HG03135 (cell line): ENCODE results near the gene TPBGL.

Experiments used
- ATAC-seq: cut with Tn5 transposase; IDR thresholded peaks from one replicate; pipeline ENCODE4 v1.9.1; 2021; ENCODE audit warnings: mild to moderate bottlenecking, moderate library complexity; ENCODE audit not compliant: unreplicated experiment

The TPBGL gene

DNA sequence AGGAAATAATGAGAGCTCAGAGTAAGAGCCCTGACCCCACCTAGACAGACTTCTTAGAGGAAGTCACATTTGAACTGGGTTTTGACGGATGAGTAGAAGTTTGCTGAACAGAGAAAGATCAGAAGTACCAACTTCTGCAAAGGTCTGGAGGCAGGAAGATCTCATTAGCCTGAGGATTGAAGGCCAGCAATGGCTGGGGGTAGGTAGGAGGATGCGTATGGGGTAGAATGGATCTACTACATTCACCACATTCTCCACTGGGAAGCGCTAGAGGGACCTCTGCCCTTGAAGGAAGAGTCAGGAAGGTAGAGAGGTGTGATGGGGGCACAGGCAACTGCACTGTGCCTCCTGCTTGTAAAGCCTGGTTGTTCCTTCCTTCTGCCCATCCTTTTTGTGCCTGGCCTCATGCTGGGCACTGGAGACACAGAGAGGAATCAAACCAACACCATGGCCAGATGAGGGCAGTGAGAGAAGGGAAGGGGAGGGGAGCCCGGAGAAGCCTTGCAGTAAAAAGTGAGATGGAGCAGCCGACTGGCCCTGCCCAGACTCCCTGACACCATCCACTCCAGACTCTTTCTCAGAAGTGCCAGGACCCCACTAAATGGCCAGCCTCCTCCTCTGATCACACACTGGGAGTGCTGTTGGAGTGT is 4.9 kb downstream of the TPBGL start:
- no peak for ATAC-seq

DNA sequence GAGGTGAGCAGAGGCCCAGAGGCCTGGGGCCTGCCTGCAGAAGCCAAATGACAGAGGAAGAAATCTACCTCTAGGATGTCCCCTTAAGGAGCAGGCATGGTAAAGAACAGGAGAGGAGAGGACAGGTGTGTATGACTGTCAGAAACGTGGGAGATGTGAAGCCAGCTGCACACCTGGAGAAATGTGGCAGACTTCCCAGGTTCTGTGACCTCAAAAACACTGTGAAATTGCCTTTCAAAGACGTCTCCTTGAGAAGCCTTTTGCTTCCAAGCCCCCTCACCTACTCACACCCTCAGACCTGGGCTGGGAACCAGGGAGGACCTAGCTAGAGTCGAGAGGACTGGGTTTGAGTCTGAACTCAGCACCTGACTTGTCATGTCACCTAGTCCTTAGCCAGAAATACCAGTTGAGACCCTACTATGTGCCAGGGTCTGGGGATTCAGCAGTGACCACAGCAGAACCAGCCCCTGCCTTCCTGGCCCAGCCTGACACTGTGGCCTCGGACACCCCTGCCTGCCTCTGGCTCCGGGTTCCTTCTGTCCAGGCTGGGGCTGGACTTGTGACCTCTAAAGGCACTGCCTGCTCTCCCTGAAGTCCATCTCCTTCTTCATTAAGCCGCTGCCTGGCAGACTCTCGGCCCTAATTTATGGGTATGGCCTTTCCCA is 5.6 kb downstream of the TPBGL start:
- no peak for ATAC-seq

DNA sequence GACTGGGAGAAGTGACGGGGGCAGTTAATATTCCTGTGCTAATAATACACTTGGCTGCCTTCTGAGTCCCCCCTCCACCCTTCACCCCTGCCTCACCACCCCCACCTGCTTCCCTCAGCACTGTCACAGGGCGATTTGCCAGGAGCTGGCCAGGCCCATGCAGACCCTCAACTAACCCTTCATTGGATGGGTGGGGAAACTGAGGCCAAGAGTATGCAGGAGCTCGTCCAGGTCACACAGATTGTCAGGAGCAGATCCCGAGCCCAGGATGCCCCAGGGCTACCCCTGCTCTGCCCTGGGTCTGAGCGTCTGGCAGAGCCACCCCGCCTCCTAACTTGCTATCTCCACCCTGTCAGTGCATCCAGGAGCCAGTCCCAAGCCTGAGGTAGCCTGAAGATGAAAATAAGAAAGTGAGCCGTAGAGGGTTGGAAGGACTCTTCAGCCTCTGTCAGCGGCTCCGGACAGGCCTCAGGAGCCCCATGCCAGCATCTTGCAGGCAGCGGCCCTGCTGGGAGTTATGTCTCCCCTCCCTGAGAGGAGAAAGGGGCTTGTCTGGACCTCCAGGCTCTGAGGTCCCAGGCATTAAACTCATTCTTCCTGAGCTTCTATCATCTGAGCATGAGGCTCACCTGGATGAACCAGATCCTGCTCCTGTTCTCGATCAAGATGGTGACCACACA is 6.2 kb downstream of the TPBGL start:
- no peak for ATAC-seq

DNA sequence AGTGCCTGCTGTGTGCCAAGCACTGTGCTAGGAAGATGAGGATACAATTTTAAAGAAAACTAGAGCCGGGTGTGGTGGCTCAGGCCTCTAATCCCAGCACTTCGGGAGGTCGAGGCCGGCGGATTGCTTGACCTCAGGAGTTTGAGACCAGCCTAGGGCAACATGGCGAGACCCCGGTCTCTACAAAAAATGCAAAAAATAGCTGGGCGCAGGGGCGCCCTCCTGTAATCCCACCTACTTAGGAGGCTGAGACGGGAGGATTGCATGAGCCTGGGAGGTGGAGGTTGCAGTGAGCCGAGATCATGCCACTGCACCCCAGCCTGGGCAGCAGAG is 8.3 kb downstream of the TPBGL start:
- ATAC-seq, result no peak

DNA sequence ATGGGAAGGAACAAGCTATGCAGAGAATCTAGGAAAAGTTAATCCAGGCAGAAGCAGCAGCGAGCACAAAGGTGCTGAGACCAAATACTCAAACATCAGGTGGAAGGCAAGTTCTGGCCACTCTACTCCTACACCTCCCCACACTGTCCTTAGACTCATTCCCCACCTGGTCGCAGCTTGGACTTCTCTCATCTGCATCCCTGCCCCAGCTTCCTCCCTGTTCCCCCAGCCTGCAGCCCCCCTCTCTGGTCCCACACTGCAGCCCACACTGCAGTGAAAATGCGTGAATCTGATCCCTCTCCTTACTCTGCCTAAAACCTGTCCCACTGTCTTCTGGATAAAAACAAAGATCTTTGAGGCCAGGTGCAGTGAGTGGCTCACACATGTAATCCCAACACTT is 9.1 kb downstream of the TPBGL start:
- no peak for ATAC-seq

DNA sequence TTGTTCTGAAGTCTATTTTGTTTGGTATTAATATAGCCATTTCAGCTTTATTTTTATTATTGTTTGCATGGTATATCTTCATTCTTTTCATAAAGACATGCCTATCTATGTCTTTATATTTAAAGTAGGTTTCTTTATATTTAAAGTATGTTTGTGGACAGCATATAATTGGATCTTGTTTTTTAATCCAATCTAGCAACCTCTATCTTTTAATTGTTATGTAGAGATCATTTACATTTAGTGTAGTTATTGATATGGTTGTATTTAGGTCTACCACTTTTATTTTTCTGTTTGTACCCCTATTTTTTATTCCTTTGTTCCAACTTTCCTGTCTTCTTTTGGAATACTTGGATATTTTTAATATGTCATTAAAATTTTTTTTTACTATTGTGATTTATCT is 13.8 kb downstream of the TPBGL start:
- no peak for ATAC-seq

DNA sequence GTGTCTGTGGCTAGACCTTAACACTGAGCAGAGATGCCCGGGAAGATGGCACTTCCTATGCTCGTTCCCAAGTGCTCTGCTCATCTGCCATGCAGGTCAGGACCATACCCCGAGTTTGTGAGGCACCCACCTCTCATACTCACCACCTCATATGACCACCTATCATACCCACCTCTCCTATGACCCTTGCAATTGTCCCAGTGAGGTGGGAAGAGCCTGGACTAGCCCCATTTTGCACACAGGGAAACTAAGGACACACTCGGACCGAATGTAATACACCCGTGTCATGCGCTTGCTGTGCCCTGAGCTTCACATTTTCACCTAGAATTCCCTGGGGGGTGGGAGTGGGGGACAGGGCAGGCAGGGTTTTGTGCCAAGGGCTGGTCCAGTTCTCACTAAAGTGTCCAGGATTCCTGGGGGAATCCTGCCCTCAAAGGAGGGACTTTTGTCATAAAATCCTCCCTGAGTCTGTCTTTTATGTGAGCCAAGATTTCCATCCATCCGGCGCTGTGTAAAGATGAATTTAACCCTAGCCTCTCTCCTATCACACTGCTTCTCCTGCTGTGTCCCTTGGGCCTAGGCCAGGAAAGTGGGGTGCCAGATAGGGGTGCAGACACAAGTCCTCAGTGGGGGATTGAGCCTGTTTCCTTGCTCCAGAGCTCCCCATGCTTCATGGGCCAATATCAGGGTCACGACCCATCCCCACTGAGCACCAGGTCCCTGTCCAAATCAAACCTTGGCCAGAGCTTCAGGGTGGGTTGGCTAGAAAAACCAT is 20.0 kb downstream of the TPBGL start:
- no peak for ATAC-seq

DNA sequence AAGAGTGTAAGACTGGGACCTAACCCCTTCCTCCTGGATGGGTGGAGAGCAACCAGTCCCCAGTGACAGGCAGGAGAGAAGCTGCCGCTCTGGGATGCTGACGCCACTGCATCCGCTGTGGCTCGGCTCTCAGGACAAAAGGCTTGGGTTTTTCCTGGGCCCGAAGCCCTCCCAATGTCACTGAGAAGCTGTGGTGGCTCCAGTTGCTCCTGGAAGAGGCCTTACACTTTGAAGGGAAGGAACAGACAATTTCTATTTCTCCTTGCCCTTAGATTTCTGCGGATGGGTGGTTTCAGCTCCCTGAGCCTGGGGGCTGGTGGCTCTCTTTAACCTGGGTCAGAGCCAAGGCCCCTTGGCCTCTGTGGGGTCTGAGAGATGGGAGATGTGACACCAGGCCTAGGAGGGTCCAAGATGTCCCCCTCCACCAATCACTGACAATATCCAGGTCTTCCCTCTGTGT is 21.4 kb downstream of the TPBGL start:
- ATAC-seq, result no peak

DNA sequence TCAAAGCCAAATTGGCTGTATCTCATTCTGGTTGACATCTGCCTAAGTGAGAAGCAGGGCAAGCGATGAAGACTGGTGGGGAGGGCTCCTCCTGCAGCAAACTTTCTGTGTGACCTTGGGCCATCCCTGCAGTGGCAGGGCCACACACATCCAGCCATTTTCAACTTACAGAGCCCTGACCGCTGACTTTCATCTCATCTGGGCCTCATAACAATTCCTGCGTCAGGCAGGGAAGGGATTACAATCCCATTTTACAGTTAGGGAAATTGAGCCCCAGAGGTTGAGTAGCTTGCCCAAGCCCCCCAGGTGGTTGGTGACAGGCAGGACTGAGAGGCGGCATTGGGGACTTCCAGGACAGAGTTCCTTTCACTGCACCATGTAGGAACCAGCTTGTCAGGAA is 21.9 kb downstream of the TPBGL start:
- no peak for ATAC-seq

DNA sequence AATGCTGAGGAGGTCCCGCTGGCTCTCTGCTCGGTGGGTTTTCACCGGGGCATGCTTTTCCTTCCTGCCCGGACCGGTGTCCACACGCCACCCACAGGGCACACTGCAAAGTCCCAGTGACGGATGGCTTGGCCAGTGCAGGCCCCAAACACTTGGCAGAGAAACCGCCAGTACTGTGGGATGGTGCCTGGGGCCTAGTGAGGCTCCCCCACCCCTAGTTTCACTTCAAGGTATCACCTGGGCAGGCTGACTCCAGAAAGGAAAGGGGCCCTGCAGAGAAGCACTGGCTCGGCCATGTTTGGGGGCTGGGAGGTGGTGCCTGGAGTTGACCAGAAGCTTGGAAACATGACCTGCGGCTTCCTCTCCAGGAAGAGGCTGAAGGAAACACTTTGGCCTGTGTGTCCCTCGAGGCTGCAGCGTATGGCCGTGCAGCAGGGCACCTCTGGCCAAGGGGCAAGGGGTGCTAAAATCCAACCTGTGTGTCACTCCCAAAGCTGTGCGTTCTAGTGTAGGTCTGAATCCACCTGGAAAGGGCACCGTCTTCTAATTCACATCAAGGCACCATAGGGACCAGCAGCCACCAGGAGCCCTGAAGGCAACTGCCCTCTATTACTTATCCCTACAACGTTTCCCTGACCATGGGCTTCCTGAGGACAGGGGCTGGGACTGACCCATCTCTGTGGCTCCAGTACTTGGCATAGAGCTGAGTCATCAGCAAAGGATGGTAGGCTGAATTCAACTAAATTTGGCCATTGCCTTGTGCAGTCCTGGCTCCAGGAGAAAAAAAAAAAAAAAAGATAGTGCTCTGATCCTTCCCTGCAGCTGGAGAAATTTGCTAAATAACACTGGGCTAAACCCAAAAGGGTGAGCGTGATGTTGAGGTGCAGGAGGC is 22.6 kb downstream of the TPBGL start:
- no peak for ATAC-seq

DNA sequence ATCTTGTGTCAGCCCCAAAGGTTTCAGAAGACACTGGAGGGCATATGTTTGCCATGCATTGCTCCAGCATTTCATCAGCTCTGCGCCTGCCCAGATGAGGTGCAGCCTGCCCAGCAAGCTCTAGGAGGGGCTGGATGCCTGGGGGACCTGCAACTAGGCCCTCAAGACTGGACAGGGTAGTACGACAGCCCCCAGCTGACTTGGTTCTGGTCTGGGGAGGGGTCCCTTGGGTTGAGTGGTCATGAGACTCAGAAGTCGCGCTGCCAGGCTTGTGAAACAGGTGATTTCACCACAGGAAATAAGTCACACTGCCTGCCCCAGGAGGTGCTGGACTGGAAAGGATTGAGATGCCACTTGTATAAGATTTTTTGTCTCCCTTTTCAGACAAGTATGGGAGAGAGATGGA is 23.4 kb downstream of the TPBGL start:
- no peak for ATAC-seq

DNA sequence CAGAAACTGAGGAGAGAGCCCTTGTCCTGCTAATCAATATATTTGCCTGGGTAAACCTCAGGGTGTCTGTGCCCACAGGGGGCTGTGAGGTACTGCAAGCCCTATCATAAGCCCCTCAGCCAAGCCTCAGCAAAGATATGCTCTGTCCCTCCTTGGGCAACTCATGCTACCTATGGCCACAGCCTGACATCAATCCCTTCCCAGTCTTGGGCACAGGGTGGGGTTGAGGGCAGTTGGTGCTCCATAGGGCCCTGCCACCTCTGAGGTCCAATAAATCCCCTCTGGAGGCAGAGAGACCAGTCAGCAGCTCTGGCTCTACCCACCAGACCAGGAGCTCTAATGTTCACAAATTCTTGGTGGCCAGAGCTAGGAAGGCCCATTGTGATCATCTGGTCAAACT is 23.8 kb downstream of the TPBGL start:
- no peak for ATAC-seq

DNA sequence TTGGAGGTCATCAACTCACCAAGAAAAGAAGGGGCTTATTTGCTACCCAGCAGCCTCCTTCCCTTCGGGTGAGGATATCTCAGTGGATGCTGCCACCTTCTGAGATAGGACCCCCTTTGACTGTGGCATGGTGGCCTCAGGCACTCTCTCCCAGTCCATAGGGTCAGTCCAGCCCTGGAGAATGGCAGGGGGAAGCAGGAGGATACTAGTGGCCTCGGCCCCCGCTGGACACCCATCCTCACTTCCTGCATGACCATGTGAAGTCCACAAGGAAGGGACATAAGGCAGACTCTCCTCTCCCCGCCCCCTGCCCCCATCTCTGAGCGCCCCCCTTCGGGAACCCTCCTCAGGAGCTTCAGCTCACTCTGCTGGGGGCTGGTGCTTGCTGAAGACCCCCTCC is 24.4 kb downstream of the TPBGL start:
- ATAC-seq, result no peak

DNA sequence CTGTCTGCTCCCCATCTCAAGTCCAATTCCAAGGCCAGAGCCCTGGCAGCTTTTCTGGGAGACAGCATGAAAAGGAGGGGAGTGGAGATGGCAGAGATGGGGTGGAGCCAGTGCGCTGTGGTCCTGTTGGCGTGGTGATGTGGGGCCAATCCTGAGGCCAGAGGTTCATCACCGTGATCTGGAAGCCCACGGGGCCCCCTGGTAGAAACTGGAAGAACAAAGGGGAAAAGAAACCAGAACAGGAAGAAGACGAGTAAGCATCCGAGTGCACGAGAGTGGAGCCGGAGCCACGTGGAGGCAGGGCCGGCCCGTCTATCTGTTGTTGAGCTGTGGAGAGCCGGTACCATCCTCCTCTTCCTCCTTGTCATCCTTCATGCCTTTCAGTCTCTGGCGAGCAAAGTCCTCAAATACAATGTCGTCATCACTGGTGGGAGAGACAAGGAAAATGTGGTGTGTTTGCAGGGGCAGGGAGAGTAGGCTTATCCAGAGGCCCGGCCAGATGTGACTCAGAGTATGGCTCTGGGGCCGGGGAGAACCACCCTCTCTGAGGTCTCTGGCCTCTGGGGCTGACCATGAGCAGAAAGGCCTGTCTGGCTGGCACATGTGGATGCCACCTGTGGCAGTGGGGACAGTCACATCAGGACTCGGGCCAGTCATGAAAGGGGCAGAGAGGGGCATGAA is 25.4 kb downstream of the TPBGL start:
- ATAC-seq, result no peak

DNA sequence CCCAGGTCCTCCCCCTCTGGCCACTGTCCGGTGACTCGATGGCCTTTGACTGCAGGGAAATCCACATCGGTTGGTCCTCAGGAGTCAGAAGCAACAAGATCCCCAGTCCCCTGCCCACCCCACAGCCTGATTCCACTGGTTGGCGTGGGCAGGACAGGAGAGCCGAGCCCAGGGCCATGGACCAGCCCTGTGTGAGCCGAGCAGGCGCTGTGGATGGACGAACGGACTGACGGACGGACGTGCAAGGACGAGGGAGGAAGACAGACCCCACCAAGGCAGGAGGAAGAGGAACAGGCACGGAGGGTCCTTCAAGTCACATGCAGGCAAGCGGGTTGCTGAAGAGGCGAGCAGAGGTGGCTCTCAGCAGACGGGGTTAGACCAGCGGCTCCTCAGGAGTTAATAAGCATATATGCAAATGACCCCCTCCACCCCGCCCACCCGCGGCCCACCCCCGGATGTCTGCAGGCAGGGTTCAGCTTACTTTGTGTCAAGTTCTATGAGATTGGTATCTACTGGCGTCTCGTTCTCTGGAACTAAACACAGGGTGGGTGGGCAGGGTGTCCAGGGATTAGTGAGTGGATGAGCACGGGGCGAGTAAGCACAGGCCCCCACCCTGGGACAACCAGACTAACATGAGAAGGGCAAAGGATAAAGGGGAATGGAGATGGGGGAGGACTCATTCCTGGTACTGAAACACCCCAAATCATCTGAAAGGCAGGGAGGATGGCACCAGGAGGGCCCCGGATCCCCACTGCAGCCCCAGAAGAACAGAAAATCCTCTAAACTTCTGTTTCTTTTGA is 26.8 kb downstream of the TPBGL start:
- no peak for ATAC-seq

DNA sequence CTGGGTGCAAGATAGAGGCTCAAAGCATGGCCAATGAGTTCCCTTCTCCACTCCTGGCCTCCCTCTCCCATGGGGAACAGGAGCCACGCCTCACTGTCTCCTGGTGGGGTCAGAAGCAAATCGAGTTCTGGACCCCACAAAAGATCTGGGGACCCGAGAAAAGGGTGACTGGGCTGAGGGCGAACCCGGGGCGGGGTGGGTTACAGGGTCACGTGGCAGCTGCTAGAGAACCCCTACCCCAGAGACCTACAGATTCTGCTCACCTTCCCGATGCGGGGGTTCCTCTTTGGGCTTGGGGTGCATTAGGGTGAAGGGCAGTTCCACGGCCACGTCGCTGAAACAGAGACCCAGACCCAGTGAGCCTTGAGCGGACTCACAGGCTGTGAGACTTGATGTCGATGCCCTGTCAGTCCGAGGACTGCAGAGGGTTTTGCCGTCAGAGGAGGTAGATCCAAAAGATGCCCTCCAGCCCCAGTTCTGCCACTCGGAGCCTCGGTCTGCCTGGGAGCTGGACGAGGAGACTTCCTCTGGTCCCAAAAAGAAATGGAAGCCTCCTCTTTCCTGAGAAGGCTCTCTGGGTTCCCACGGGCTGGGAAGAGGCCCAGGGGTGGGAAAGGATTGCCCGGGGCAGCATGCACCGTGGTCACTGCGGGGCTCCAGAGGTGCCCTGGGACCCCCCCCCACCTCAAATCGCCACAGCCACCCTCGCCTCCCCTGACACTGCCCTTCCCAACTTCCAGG is 28.2 kb downstream of the TPBGL start:
- no peak for ATAC-seq

DNA sequence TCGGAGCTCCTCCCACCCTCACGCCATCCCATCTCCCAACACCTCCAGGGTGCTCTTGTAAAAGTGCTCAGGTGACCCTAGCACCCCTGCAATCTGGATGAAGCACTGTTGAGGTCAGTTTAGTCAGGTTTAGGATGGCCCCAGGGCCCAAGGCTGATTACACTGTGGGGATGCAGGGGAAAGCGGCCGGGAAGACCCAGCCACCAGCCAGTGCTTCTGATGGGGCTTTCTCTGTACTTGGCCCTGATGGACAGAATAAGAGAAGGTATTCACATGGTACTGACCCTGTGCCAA is 28.7 kb downstream of the TPBGL start:
- no peak for ATAC-seq

DNA sequence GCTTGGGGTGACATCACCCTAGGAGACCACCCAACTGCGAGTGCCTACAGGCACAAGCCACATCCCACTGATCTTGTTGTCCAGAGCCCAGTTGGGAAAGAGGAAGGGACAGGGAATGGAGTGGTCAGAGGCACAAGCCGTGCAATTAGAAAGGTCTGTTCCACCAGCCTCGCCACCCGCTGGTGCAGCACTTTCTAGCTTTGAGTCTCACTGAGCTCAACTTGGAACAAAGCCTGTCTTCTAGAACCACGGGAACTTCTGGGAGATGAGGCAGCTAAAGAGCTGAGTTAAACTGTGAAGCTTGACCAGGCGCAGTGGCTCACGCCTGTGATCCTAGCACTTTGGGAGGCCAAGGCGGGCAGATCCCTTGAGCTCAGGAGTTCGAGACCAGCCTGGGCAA is 29.3 kb downstream of the TPBGL start:
- ATAC-seq, result no peak

DNA sequence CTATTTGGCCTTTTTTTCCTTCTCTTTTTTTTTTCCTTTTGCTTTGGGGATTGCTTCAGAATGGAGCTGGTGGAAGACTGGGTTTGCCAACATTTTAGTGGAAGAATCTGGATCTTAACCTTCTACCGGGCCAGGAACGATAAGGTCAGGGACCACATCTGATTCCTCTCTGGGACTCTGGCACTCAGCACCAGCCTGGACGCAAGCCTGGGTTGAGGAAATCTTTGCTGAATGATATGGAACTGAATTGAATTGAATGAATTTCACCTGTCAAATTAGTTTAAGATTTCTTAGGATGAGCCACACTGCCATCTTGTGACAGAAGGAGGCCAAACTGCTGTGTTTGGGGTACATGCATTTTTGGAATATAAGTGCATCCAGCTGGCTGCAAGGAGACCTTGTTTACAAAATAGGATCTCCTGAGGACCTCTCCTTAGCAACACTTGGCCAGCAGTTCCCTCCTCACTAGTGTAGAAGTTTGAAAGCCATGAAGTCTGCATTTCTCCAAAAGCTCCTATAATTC is 30.4 kb downstream of the TPBGL start:
- ATAC-seq, result no peak
